H1 (cell line): ENCODE measurements around the gene FAM227B. TPM values are rescaled to one million over a fixed set of nuclear protein-coding genes. Genes with fewer than 3 reads are reported as not detected.

Experiments used
- CTCF ChIA-PET: fragments of 300-600 bp; sonication (Branson Sonifier 250); formaldehyde crosslinking; loops from one replicate; lab custom pipeline; 2021; ENCODE audit not compliant: partially characterized antibody; lab: Charles Lee
- POLR2A ChIA-PET: fragments of 300-600 bp; sonication (Branson Sonifier 250); formaldehyde crosslinking; loops from one replicate; lab custom pipeline; 2021; ENCODE audit warnings: inconsistent platforms; ENCODE audit not compliant: partially characterized antibody; lab: Charles Lee
- DNase-seq, 2 experiments: peaks; one replicate each; pipeline versions ENCODE4 v3.0.0 to v3.0.0-alpha.2; 2010 to 2022; ENCODE audit warnings: low spot score in 2 of 2, low read depth in 1 of 2, mixed read lengths in 1 of 2
- FAIRE-seq: peaks from 2 replicates; lab custom pipeline; 2011; peaks lifted over from hg19 to GRCh38; lab: Jason Lieb, UNC
- H2AFZ ChIP-seq: 2 replicates; pipeline ENCODE4 v1.8.1; 2012; ENCODE audit warnings: low read length, inconsistent platforms
- H2AK5ac ChIP-seq: 2 replicates; pipeline ENCODE4 v1.6.1; 2013; ENCODE audit warnings: low read depth, low read length
- H2BK120ac ChIP-seq: replicated peaks from 2 replicates; pipeline ENCODE3; 2013; ENCODE audit warnings: low read depth, low read length, inconsistent platforms
- H2BK12ac ChIP-seq: 2 replicates; pipeline ENCODE4 v1.6.1; 2013; ENCODE audit warnings: low read depth, low read length
- H2BK15ac ChIP-seq: 2 replicates; pipeline ENCODE4 v1.6.1; 2013; ENCODE audit warnings: low read length
- H2BK20ac ChIP-seq: 2 replicates; pipeline ENCODE4 v1.6.1; 2013; ENCODE audit warnings: low read length
- H2BK5ac ChIP-seq: 2 replicates; pipeline ENCODE4 v1.6.1; 2013; ENCODE audit warnings: low read depth, low read length
- H3K14ac ChIP-seq: 2 replicates; pipeline ENCODE4 v1.6.1; 2013; ENCODE audit warnings: inconsistent platforms; ENCODE audit not compliant: insufficient read length
- H3K18ac ChIP-seq: 2 replicates; pipeline ENCODE4 v1.6.1; 2013; ENCODE audit warnings: low read length; ENCODE audit errors: extremely low read depth
- H3K23ac ChIP-seq: 2 replicates; pipeline ENCODE4 v1.6.1; 2013; ENCODE audit warnings: inconsistent platforms; ENCODE audit not compliant: insufficient read length
- H3K23me2 ChIP-seq: 2 replicates; pipeline ENCODE4 v1.6.1; 2013; ENCODE audit warnings: low read depth, low read length
- H3K27ac ChIP-seq: 2 replicates; pipeline ENCODE4 v1.6.1; 2011; ENCODE audit warnings: low read depth, low read length, inconsistent platforms
- H3K27me3 ChIP-seq, 4 experiments: replicated peaks in 1 of 4; 1 replicate in 1 of 4; 2 replicates in 3 of 4; pipeline versions ENCODE4 v1.6.1 to v1.8.1; 2011 to 2013; ENCODE audit warnings: low read length in 3 of 4, mild to moderate bottlenecking in 3 of 4, inconsistent platforms in 2 of 4, mixed read lengths in 2 of 4, moderate library complexity in 1 of 4; ENCODE audit not compliant: control insufficient read depth in 3 of 4, insufficient read depth in 3 of 4; ENCODE audit errors: extremely low read depth in 1 of 4
- H3K36me3 ChIP-seq, 4 experiments: 2 replicates each; pipeline versions ENCODE4 v1.6.1 to v1.8.1; 2011 to 2013; ENCODE audit warnings: mild to moderate bottlenecking in 4 of 4, low read length in 3 of 4, moderate library complexity in 2 of 4, control low read depth in 1 of 4, inconsistent platforms in 1 of 4; ENCODE audit not compliant: insufficient read depth in 4 of 4, control insufficient read depth in 2 of 4
- H3K4ac ChIP-seq: replicated peaks from 2 replicates; pipeline ENCODE3; 2013; ENCODE audit warnings: low read length, low read depth, mixed read lengths, inconsistent platforms; ENCODE audit not compliant: insufficient read length
- H3K4me1 ChIP-seq, 4 experiments: replicated peaks in 1 of 4; 1 replicate in 1 of 4; 2 replicates in 3 of 4; pipeline versions ENCODE4 v1.6.1 to v1.8.1; 2011 to 2013; ENCODE audit warnings: low read length in 3 of 4, inconsistent platforms in 2 of 4, mixed read lengths in 1 of 4; ENCODE audit not compliant: insufficient read depth in 4 of 4, control insufficient read depth in 3 of 4
- H3K4me2 ChIP-seq, 2 experiments: 2 replicates each; pipeline versions ENCODE4 v1.6.1 to v1.8.1; 2011 to 2013; ENCODE audit warnings: low read depth in 2 of 2, low read length in 2 of 2, control low read depth in 1 of 2, inconsistent platforms in 1 of 2, mild to moderate bottlenecking in 1 of 2; ENCODE audit not compliant: insufficient read depth in 1 of 2
- H3K4me3 ChIP-seq, 4 experiments: fragments of 200-600, 300-600 bp in 1 of 4; sonication (generic), shearing (Covaris generic), sonication (Bioruptor Twin) in 1 of 4; 2 replicates each; pipeline versions ENCODE4 v1.5.1 to v1.8.1; 2011 to 2016; ENCODE audit warnings: low read length in 4 of 4, low read depth in 3 of 4, control low read depth in 2 of 4, inconsistent platforms in 2 of 4, mild to moderate bottlenecking in 2 of 4, mixed read lengths in 1 of 4, moderate library complexity in 1 of 4; ENCODE audit not compliant: insufficient read depth in 2 of 4; ENCODE audit errors: extremely low read depth in 1 of 4
- H3K56ac ChIP-seq: replicated peaks from 2 replicates; pipeline ENCODE3; 2013; ENCODE audit warnings: low read depth, mild to moderate bottlenecking, mixed read lengths, low read length, inconsistent platforms; ENCODE audit not compliant: insufficient read length
- H3K79me1 ChIP-seq: 2 replicates; pipeline ENCODE4 v1.6.1; 2013; ENCODE audit warnings: low read depth, low read length, control low read depth
- H3K79me2 ChIP-seq, 2 experiments: 2 replicates each; pipeline versions ENCODE4 v1.6.1 to v1.8.1; 2012 to 2013; ENCODE audit warnings: low read length in 2 of 2, mild to moderate bottlenecking in 2 of 2, inconsistent platforms in 1 of 2; ENCODE audit not compliant: insufficient read depth in 2 of 2, control insufficient read depth in 1 of 2
- H3K9ac ChIP-seq, 4 experiments: replicated peaks in 1 of 4; 1 replicate in 1 of 4; 2 replicates in 3 of 4; pipeline versions ENCODE4 v1.6.1 to v1.8.1; 2011 to 2013; ENCODE audit warnings: low read depth in 3 of 4, low read length in 3 of 4, control low read depth in 2 of 4, mild to moderate bottlenecking in 2 of 4, moderate library complexity in 2 of 4, inconsistent platforms in 1 of 4; ENCODE audit errors: extremely low read depth in 1 of 4
- H3K9me3 ChIP-seq, 2 experiments: 2 replicates each; pipeline versions ENCODE4 v1.6.1 to v1.8.1; 2012 to 2013; ENCODE audit warnings: mild to moderate bottlenecking in 2 of 2, moderate library complexity in 2 of 2, control low read depth in 1 of 2, inconsistent platforms in 1 of 2, low read depth in 1 of 2, low read length in 1 of 2, mixed read lengths in 1 of 2; ENCODE audit not compliant: insufficient read depth in 2 of 2
- H4K20me1 ChIP-seq, 2 experiments: replicated peaks in 1 of 2; 2 replicates each; pipeline versions ENCODE3 to v1.8.1; 2011 to 2013; ENCODE audit warnings: inconsistent platforms in 2 of 2, low read length in 2 of 2, mild to moderate bottlenecking in 1 of 2; ENCODE audit not compliant: insufficient read depth in 2 of 2, control insufficient read depth in 1 of 2
- H4K5ac ChIP-seq: 2 replicates; pipeline ENCODE4 v1.6.1; 2013; ENCODE audit warnings: low read length, low read depth, mixed read lengths, inconsistent platforms; ENCODE audit not compliant: insufficient read length
- H4K8ac ChIP-seq: 2 replicates; pipeline ENCODE4 v1.8.0; 2013; ENCODE audit warnings: mild to moderate bottlenecking, moderate library complexity, low read length, inconsistent platforms; ENCODE audit not compliant: insufficient read depth; ENCODE audit errors: extremely low read depth
- H4K91ac ChIP-seq: replicated peaks from 2 replicates; pipeline ENCODE3; 2013; ENCODE audit warnings: low read length, mixed read lengths, inconsistent platforms; ENCODE audit not compliant: insufficient read length
- CBX5 ChIP-seq: fragments of 300-800, 300-1000 bp; sonication (generic); IDR thresholded peaks from 2 replicates; pipeline ENCODE4 v1.7.1; 2016; ENCODE audit warnings: antibody characterized with exemption, low read length, low read depth
- CHD2 ChIP-seq: IDR thresholded peaks from 2 replicates; pipeline ENCODE4 v1.6.1; 2012; ENCODE audit warnings: low read length, improper control_type of control experiment
- FOSL1 ChIP-seq: IDR thresholded peaks from 2 replicates; pipeline ENCODE4 v1.6.1; 2011; ENCODE audit warnings: mild to moderate bottlenecking, low read depth, low read length, moderate library complexity; ENCODE audit not compliant: insufficient read depth
- USF2 ChIP-seq: IDR thresholded peaks from 2 replicates; pipeline ENCODE4 v1.6.1; 2011; ENCODE audit warnings: low read length, improper control_type of control experiment
- whole genome bisulfite sequencing, 2 experiments: shearing (Covaris generic) in 1 of 2; methylation state at CpG; one replicate each; pipeline versions ENCODE4 v1.1.6 to v1.1.7; 2013 to 2015; ENCODE audit warnings: low lambda C conversion rate in 2 of 2, mixed read lengths in 2 of 2, inconsistent platforms in 1 of 2, low coverage in 1 of 2, missing lambda C conversion rate in 1 of 2; ENCODE audit not compliant: insufficient replicate concordance in 2 of 2, insufficient coverage in 1 of 2, insufficient read length in 1 of 2; ENCODE audit errors: extremely low coverage in 1 of 2, missing lambda C conversion rate in 1 of 2; 5-methylcytosine and 5-hydroxymethylcytosine counted together
- polyA plus RNA-seq, 7 experiments: library from polyadenylated mRNA; depleted of rRNA in 3 of 7; stranded (reverse) in 5 of 7; unstranded in 2 of 7; fragments of >200 nt in 5 of 7; fragments of 200-250 nt in 2 of 7; gene quantifications; 1 replicate in 5 of 7; 2 replicates in 1 of 7; 4 replicates in 1 of 7; pipeline versions ENCODE4 v1.2.1 to v1.2.3, GENCODE V29; 2011 to 2013; ENCODE audit warnings: missing spikeins in 2 of 7, mixed read lengths in 2 of 7
- total RNA-seq: library from RNA; stranded (reverse); fragmentation: NEBNext Ultra II Directional; extraction: Animal tissue kit (Norgen Biotek cat#: 25700); gene quantifications from 2 replicates; pipeline ENCODE4 v1.2.1, GENCODE V29; 2021
- TF ChIP-seq, protein P1 (sequence below): IDR thresholded peaks from 2 replicates; pipeline ENCODE4 v1.6.1; 2012; ENCODE audit warnings: low read length, inconsistent platforms

FAM227B gene
- total and polyA plus RNA-seq, 2 of the 8 experiments (the other 6 are each of a cell fraction or from before 2014, with no cell fraction given) = 4.0 to 6.5 TPM

- Histone ChIP-seq H3K4ac (no peak overlapping the region), H3K79me2 (no peaks in the 10 kb centered on the region), H3K18ac (no peak overlapping the region), H2BK5ac (no peak overlapping the region), H4K8ac (no peak overlapping the region), H3K4me2 (no peak overlapping the region), H2BK12ac (no peak overlapping the region), H3K9me3 (no peaks in the 10 kb centered on the region), H3K4me3 (no peak overlapping the region)
- no peak for DNase-seq
- 88% methylated on average over 3 of the region's 3 CpGs; no CpG with 5 or more reads in 1 of the 2 experiments for WGBS, 2 experiments
- POLR2A ChIA-PET = no interaction called here
- CTCF ChIA-PET = no interaction called here
- FAIRE-seq = no peak
- TF ChIP-seq, protein P1, sequence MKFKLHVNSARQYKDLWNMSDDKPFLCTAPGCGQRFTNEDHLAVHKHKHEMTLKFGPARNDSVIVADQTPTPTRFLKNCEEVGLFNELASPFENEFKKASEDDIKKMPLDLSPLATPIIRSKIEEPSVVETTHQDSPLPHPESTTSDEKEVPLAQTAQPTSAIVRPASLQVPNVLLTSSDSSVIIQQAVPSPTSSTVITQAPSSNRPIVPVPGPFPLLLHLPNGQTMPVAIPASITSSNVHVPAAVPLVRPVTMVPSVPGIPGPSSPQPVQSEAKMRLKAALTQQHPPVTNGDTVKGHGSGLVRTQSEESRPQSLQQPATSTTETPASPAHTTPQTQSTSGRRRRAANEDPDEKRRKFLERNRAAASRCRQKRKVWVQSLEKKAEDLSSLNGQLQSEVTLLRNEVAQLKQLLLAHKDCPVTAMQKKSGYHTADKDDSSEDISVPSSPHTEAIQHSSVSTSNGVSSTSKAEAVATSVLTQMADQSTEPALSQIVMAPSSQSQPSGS = no peak
- TF ChIP-seq FOSL1 = no peak
- TF ChIP-seq USF2 = no peak
- TF ChIP-seq CHD2 = no peak
- TF ChIP-seq CBX5 = no peak
- TF ChIP-seq, all 59 proteins: peak for 0
- Histone ChIP-seq H3K23me2 (no peaks in the 10 kb centered on the region), H3K27me3 (no peaks in the 10 kb centered on the region), H3K4me1 (no peaks in the 10 kb centered on the region), H2AFZ (no peak overlapping the region), H3K27ac (no peak overlapping the region), H4K5ac (no peak overlapping the region), H3K23ac (no peak overlapping the region), H3K56ac (no peak overlapping the region), H2BK15ac (no peak overlapping the region), H2BK20ac (no peak overlapping the region), H2BK120ac (no peak overlapping the region), H4K20me1 (no peaks in the 10 kb centered on the region), H2AK5ac (no peak overlapping the region), H3K79me1 (no peaks in the 10 kb centered on the region), H4K91ac (no peak overlapping the region), H3K36me3 (no peaks in the 10 kb centered on the region), H3K14ac (no peak overlapping the region), H3K9ac (no peak overlapping the region)
Observed at GRCh38 chr15:49464522-49464921, 156.1 kb downstream of the FAM227B start.
